ENCODE results near the gene MAN2A1.

The MAN2A1 gene

GRCh38 chr5:109688970-109689739 is 572 bp upstream of the MAN2A1 start (continued):
- TF ChIP-seq PRDM6 (tag by site-specific recombination; IDR thresholded peaks at IDR 0.05) (no peak), ZNF776 (tag by site-specific recombination; IDR thresholded peaks at IDR 0.05; ENCODE audit: borderline replicate concordance) (no peak), SP2 (tag by site-specific recombination; IDR thresholded peaks at IDR 0.05) (peak; percentile 62), ZNF596 (tag by site-specific recombination; IDR thresholded peaks at IDR 0.05) (no peak), ZNF561 (tag by site-specific recombination; IDR thresholded peaks at IDR 0.05; ENCODE audit: borderline replicate concordance) (no peak), ZSCAN30 (tag by site-specific recombination; IDR thresholded peaks at IDR 0.05) (peak; percentile 64), ZNF629 (tag by site-specific recombination; IDR thresholded peaks at IDR 0.05) (peak; percentile 27; the same call in 1 of the 2 replicates), ZBTB44 (tag by site-specific recombination; IDR thresholded peaks at IDR 0.05) (no peak), ZFP3 (tag by site-specific recombination; IDR thresholded peaks at IDR 0.05; ENCODE audit: low read depth) (no peak), REST (tag by site-specific recombination; IDR thresholded peaks at IDR 0.05) (no peak; the same call in 1 of the 2 replicates)

- Histone ChIP-seq H3K9me3 (ENCODE audit: control insufficient read depth, insufficient read depth, low read depth, low read length) (no peaks in the 10 kb centered on the region), H3K4me3 (ENCODE audit: low read depth, low read length) (peak overlapping the region; percentile 94), H3K36me3 (ENCODE audit: control insufficient read depth in 2 of 2, insufficient read depth in 1 of 2, low read length in 2 of 2) (no peaks in the 10 kb centered on the region), H3K27ac (ENCODE audit: extremely low read depth, low read depth, low read length) (peak overlapping the region; percentile 94), H3K4me1 (ENCODE audit: control insufficient read depth, insufficient read depth, low read length) (peaks cover 20% of the 10 kb centered on the region)
- ChIA-PET POLR2A (interaction anchor here (1.1 kb wide), 1 partner anchor 50 kb away, joined by 3 read pairs; no protein-coding TSS in a partner anchor), CTCF (interaction anchor here (0.6 to 1.6 kb wide), 9 partner anchors 32 to 1106 kb away, joined by 3 to 4 read pairs (median 3); no protein-coding TSS in a partner anchor)
- TF ChIP-seq ZBTB6 (tag by site-specific recombination; IDR thresholded peaks at IDR 0.05) (no peak), REST (tag by site-specific recombination; IDR thresholded peaks at IDR 0.05) (0 out of 2 replicates have a peak, but pooled peaks have one; percentile 7), HOXC10 (CRISPR knock-in tag; IDR thresholded peaks at IDR 0.05) (no peak), ZNF398 (tag by site-specific recombination; IDR thresholded peaks at IDR 0.05) (peak; percentile 22; the same call in 1 of the 2 replicates), ZEB2 (tag by site-specific recombination; IDR thresholded peaks at IDR 0.05) (peak; percentile 64; the same call in 1 of the 2 replicates), ZNF10 (tag by site-specific recombination; IDR thresholded peaks at IDR 0.05) (no peak), ZNF132 (tag by site-specific recombination; IDR thresholded peaks at IDR 0.05; ENCODE audit: borderline replicate concordance) (no peak)
These were observed 681 bp downstream of the MAN2A1 start for GRCh38 chr5:109690242-109690974.
